HUES64 (cell line): ENCODE data around the gene ESR1.
"Not testable (repeated sequence)": the region's sequence is repeated elsewhere in the genome, so short reads cannot be mapped to it uniquely, and the experiment has no call there.

Experiments used
- H3K27ac ChIP-seq: 2 replicates; pipeline ENCODE4 v1.7.0; 2013; ENCODE audit warnings: low read depth, low read length, inconsistent platforms
- H3K27me3 ChIP-seq: 2 replicates; pipeline ENCODE4 v1.6.1; 2013; ENCODE audit warnings: mild to moderate bottlenecking, low read length; ENCODE audit not compliant: insufficient read depth
- H3K36me3 ChIP-seq: 2 replicates; pipeline ENCODE4 v1.6.1; 2013; ENCODE audit warnings: mild to moderate bottlenecking, low read length; ENCODE audit not compliant: insufficient read depth
- H3K4me1 ChIP-seq: 2 replicates; pipeline ENCODE4 v1.6.1; 2013; ENCODE audit warnings: mild to moderate bottlenecking, low read length, moderate library complexity; ENCODE audit not compliant: insufficient read depth
- H3K4me3 ChIP-seq: 2 replicates; pipeline ENCODE4 v1.5.1; 2013; ENCODE audit warnings: mild to moderate bottlenecking, low read length, moderate library complexity
- H3K9ac ChIP-seq: 2 replicates; pipeline ENCODE4 v1.6.1; 2013; ENCODE audit warnings: mild to moderate bottlenecking, low read depth, low read length
- H3K9me3 ChIP-seq: 2 replicates; pipeline ENCODE4 v1.6.1; 2013; ENCODE audit warnings: low read depth, low read length; ENCODE audit not compliant: insufficient read depth
- WGBS: fragments of 150-250, 120-280 bp; methylation state at CpG from one replicate; pipeline ENCODE4 v1.1.7; 2013; ENCODE audit warnings: missing lambda C conversion rate; 5-methylcytosine and 5-hydroxymethylcytosine counted together

ESR1 gene

DNA sequence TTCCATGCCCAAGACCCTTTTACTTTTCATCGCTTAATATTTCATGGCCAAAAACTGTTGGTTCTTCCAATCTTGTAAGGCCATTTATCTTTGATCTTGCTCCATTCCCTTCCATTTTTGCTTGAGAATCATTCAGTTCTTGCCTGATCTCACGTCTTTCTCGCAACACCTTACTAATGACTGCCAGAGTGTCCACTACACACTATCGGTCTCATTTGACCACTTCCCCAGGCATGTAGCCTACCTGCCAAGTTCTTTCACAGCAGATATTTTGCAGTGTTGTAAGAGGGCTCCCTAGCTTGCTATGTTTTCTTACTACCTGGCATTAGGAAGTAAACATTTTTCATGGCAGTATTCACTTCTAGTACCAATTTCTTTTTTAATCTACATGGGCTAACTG lies 248.0 kb downstream of the ESR1 start:
- Histone ChIP-seq H3K4me3 (no peak overlapping the region), H3K27ac (no peak overlapping the region), H3K4me1 (peaks cover 9% of the 10 kb centered on the region), H3K9ac (no peak overlapping the region), H3K9me3 (no peaks in the 10 kb centered on the region), H3K27me3 (no peaks in the 10 kb centered on the region), H3K36me3 (no peaks in the 10 kb centered on the region)
- WGBS = 98% methylated on average over 4 of the region's 4 CpGs

DNA sequence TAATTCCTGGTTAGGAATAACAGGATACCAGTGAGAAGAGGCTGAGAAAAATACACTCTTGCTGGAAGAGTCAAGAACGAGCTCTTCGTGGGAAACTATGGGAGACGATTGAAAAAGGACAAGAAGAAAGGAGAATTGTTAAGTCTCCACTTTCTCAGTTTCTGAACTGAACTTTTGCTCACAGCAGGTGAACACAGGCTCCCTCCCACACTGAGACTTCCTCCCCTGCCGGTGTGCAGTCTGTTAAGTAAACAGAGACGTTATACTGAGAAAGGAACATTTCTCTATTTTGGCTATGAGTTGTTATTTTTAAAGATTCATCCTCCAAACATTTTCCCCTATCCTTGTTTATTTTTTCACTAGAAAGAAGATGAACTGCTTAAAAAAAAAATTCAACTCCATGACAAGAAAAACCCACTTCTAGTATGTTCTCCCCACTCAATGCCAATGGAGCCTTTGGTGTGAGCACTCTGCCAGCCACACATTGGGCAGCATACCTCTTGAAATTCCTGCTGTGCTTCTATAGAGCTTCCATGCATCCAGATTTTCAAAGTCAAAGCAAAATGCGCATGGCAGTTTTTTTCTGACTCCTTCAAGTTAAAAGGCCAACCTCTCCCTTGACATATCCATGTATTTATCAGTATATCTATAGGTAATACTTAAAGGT lies 250.5 kb downstream of the ESR1 start:
- Histone ChIP-seq H3K27me3 (no peaks in the 10 kb centered on the region), H3K9me3 (no peaks in the 10 kb centered on the region), H3K27ac (no peak overlapping the region), H3K36me3 (no peaks in the 10 kb centered on the region), H3K4me1 (peaks cover 9% of the 10 kb centered on the region), H3K4me3 (no peak overlapping the region), H3K9ac (no peak overlapping the region)
- WGBS = 75% methylated on average over 5 of the region's 6 CpGs

DNA sequence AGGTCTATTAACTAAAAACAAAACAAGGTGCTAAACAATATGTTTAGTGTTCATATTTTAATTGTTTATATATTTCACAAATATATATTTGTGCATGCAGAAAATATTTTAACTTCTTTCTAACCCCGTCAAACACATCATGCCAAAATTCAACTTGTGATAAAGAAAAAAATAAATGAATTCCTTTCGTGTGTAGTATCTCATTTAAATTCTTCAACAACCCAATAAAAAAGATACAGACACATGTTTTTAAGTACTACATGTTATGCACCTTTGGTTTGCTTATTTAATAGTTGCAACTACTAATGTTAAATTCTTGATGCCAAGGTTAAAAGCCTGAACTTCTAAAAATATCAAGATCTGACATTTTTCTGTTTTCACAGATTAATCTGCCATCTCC lies 252.4 kb downstream of the ESR1 start:
- H3K4me1 ChIP-seq = peaks cover 9% of the 10 kb centered on the region
- H3K9me3 ChIP-seq = no peaks in the 10 kb centered on the region
- WGBS = no CpG with 5 or more reads among the region's 2 CpGs
- H3K36me3 ChIP-seq = no peaks in the 10 kb centered on the region
- no peak overlapping the region for H3K9ac ChIP-seq
- no peak overlapping the region for H3K27ac ChIP-seq
- no peaks in the 10 kb centered on the region for H3K27me3 ChIP-seq
- H3K4me3 ChIP-seq = no peak overlapping the region

DNA sequence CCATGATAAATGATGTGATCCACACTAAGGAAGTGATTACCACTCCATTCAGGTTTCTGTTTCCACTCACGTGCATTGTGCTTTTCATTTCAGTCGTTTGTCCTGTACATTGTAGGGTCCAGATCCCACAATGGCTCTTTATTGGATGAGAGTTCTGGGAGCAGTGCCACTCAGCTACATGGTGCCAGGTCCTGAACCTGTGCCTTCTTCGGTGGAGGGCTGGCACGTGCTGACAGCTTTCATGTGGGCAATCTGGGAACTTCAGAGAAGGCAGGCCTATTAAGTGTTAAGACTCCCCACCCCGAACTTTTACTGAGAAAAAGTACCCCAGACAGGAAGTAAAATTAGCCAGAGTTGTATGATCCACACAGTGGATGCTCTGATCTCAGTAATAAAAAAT lies 255.0 kb downstream of the ESR1 start:
- peaks cover 11% of the 10 kb centered on the region for H3K4me1 ChIP-seq
- WGBS = 69% methylated on average over 5 of the region's 5 CpGs

DNA sequence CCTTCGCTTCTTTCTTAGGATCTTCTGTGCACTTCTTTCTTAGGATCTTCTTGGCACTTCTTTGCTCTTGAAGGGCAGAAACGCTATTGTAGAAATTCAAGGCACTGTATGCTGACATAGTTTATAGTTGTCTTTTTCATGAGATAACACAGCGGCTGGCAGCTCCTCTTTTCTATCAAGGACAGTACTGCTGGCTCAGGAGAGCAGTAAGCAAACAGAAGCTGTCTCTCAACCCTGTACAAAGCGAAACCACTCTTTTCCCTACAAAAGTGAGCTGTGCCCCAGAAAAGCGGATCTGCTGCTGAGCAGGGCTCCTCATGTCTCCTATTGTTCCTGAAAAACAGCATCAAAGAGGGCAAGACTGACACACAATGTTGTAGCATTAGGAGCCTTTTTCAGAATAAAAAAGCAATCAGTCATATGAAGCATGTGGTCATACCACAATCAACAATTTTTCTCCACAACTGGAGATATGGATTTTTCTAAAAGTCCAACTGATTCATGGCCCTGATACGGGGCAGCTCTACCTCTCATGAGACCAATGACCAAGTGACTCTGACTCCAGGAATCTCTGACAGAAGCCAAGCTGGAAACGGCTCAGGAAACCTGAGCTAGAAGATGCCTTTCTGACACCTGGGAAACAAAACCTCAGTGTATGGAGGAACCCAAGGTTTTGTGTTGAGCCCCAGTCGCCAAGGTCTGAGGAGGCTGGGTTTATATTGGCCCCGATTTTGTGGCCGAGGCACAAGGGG lies 255.9 kb downstream of the ESR1 start:
- no peaks in the 10 kb centered on the region for H3K36me3 ChIP-seq
- peaks cover 3% of the 10 kb centered on the region for H3K4me1 ChIP-seq
- H3K27ac ChIP-seq = no peak overlapping the region
- H3K4me3 ChIP-seq = no peak overlapping the region
- no peak overlapping the region for H3K9ac ChIP-seq
- H3K9me3 ChIP-seq = no peaks in the 10 kb centered on the region
- H3K27me3 ChIP-seq = no peaks in the 10 kb centered on the region
- WGBS = 92% methylated on average over 10 of the region's 10 CpGs

More for the DNA sequence above, 255.0 kb downstream of the ESR1 start:
- Histone ChIP-seq H3K4me3 (no peak overlapping the region), H3K9me3 (no peaks in the 10 kb centered on the region), H3K27ac (no peak overlapping the region), H3K27me3 (no peaks in the 10 kb centered on the region), H3K9ac (no peak overlapping the region), H3K36me3 (no peaks in the 10 kb centered on the region)

DNA sequence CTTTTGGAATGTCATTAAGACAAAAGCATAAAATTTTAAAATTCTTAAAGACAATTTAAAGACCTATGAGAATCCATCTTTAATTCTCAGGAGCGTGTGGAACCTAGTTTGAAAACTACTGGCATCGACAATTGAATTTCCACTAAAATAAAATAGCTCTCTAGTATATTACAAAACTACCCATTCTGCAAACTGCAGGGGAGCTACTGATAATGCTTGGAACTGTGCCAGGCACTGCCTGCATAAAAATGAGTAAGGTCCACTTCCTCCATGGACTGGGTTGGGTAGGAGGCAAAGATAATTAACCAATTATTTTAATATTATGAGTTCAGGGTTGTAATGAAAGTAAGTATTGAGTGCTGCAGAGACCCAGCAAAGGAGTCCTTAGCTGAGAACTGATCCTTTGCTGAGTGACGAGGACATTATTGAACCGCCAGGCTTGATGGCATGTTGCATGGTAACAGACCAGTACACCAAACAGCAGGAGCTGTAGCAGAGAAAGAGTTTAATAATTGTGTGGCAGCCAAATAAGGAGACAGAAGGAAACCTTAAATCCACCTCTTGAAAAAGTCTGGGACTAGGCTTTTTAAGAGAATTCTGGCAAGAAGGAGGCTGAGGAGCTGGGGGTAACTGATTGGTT lies 261.3 kb downstream of the ESR1 start:
- WGBS = 94% methylated on average over 4 of the region's 4 CpGs
- no peaks in the 10 kb centered on the region for H3K27me3 ChIP-seq
- no peak overlapping the region for H3K27ac ChIP-seq
- no peak overlapping the region for H3K9ac ChIP-seq
- H3K9me3 ChIP-seq = no peaks in the 10 kb centered on the region
- no peak overlapping the region for H3K4me3 ChIP-seq
- H3K4me1 ChIP-seq = peaks cover 2% of the 10 kb centered on the region; the same call in 1 of the 2 replicates
- no peaks in the 10 kb centered on the region for H3K36me3 ChIP-seq

DNA sequence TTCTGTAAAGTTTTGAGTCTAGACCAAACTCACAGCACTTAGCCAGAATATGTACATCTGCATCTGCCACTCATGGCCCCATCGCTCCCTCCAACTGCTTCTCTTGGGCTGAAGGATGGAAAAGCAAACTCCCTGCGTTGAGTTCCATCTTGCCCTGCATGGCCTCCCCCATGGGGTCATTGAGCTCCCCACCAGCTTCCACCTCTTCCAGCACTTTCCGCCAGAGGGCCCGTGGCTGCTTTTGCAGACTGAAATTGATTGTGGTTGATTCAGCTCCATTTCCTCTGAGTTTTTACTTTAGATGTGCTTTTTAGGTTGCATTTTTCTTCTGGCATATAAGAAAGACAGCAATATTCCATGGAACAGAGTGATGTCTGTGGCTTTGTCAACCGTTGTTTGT lies 263.1 kb downstream of the ESR1 start:
- H3K36me3 ChIP-seq = no peaks in the 10 kb centered on the region
- WGBS = 95% methylated on average over 5 of the region's 5 CpGs
- no peak overlapping the region for H3K4me3 ChIP-seq
- H3K4me1 ChIP-seq = peaks cover 2% of the 10 kb centered on the region; the same call in 1 of the 2 replicates
- H3K9ac ChIP-seq = no peak overlapping the region
- H3K27ac ChIP-seq = no peak overlapping the region
- H3K27me3 ChIP-seq = no peaks in the 10 kb centered on the region
- H3K9me3 ChIP-seq = 0 out of 2 replicates have a peak, but pooled peaks cover 10% of the 10 kb centered on the region

DNA sequence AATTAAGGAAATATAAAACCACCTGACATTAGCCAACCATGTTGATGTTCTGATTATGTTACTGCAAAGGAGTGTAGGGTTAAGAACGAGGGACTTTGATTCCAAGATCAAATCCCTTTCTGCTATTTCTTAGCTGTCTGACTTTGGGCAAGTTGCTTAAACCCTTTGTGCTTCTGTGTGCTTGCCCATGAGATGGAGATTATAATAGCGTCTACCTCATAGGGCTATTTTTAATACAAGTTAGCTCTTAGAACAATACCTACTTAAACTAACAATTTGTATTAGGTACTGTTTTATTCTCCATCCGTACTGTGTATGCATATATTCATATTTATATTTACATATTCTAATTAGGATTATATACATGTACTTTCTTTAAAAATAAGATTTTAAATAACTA lies 263.8 kb downstream of the ESR1 start:
- H3K9me3 ChIP-seq = peaks cover 16% of the 10 kb centered on the region; the same call in 1 of the 2 replicates
- H3K4me3 ChIP-seq = no peak overlapping the region
- no peaks in the 10 kb centered on the region for H3K36me3 ChIP-seq
- H3K4me1 ChIP-seq = peaks cover 2% of the 10 kb centered on the region; the same call in 1 of the 2 replicates
- H3K27me3 ChIP-seq = no peaks in the 10 kb centered on the region
- no peak overlapping the region for H3K27ac ChIP-seq
- 90% methylated on average over 2 of the region's 3 CpGs for WGBS
- H3K9ac ChIP-seq = no peak overlapping the region

DNA sequence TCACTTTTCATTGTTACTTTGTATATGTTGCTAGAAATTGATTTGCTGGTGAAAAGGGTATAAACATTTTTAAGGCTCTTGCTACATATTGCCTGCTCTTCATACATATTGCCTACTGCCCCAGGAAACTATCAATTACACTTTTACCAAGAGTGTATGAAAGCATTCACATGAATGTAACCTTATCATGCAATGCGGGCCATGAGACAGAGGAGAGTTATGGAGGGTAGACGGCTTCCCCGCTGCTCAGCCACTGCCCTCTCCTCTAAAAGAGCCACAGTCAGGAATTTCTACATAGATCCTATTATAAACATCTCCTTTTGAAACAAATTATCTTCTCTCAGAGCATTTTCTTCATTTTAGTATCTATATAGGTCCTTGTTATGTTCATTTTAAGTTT lies 264.4 kb downstream of the ESR1 start:
- Histone ChIP-seq H3K4me1 (no peaks in the 10 kb centered on the region), H3K27ac (no peak overlapping the region), H3K27me3 (no peaks in the 10 kb centered on the region), H3K9me3 (peaks cover 19% of the 10 kb centered on the region; the same call in 1 of the 2 replicates), H3K36me3 (no peaks in the 10 kb centered on the region), H3K9ac (no peak overlapping the region), H3K4me3 (no peak overlapping the region)
- 71% methylated on average over 2 of the region's 3 CpGs for WGBS

DNA sequence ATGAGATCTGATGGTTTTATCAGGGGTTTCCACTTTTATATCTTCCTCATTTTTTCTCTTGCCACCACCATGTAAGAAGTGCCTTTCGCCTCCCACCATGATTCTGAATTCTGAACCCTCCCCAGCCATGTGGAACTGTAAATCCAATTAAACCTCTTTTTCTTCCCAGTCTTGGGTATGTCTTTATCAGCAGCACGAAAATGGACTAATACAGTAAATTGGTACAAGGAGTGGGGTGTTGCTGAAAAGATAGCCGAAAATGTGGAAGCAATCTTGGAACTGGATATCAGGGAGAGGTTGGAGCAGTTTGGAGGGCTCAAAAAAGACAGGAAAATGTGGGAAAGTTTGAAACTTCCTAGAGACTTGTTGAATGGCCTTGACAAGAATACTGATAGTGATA lies 268.8 kb downstream of the ESR1 start:
- H3K36me3 ChIP-seq, H3K4me3 ChIP-seq, H3K9ac ChIP-seq, H3K27me3 ChIP-seq, H3K27ac ChIP-seq, H3K4me1 ChIP-seq: not testable (repeated sequence)
- WGBS = 81% methylated on average over 3 of the region's 3 CpGs
- H3K9me3 ChIP-seq = peaks cover 19% of the 10 kb centered on the region; the same call in 1 of the 2 replicates

DNA sequence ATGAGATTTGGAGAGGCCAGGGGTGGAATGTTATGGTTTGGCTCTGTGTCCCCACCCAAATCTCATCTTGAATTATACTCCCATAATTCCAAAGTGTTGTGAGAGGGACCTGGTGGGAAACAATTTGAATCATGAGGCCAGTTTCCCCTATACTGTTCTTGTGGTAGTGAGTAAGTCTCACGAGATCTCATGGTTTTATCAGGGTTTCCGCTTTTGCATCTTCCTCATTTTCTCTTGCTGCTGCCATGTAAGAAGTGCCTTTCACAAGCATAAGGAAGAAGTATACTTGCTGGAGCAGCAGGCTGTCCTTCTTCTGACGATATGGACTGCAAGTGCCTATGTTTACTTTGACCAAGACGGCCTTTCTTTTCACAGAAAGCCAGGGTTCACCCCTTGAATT lies 270.5 kb downstream of the ESR1 start:
- 77% methylated on average over 4 of the region's 4 CpGs for WGBS
- no peak overlapping the region for H3K4me3 ChIP-seq
- no peaks in the 10 kb centered on the region for H3K4me1 ChIP-seq
- no peak overlapping the region for H3K27ac ChIP-seq
- H3K9ac ChIP-seq = no peak overlapping the region
- H3K9me3 ChIP-seq = peaks cover 19% of the 10 kb centered on the region; the same call in 1 of the 2 replicates
- no peaks in the 10 kb centered on the region for H3K36me3 ChIP-seq
- no peaks in the 10 kb centered on the region for H3K27me3 ChIP-seq
